Gastrocnemius medialis (tissue), 4 donors: ENCODE data around the gene ARHGAP22. TPM values are rescaled to one million over a fixed set of nuclear protein-coding genes. Genes with fewer than 3 reads are reported as not detected.
A peak's percentile ranks its signal among the peaks of the same experiment; 100 is the strongest.

Experiments used
- ATAC-seq, 2 donors: fragments of 150-250 bp; one replicate each; pipeline ENCODE4 v1.9.1; 2016
- DNase-seq, 2 donors: peaks; one replicate each; pipeline ENCODE4 v3.0.0-alpha.2; 2019
- H3K27ac ChIP-seq, 4 donors: fragments of 200-600 bp; sonication (generic); 1 replicate in 1 of 4; 2 replicates in 3 of 4; pipeline ENCODE4 v1.5.1; 2016 to 2018; ENCODE audit warnings: mild to moderate bottlenecking in 2 of 4, moderate library complexity in 1 of 4
- H3K27me3 ChIP-seq, 3 donors: fragments of 200-600 bp; sonication (generic) in 2 of 3; 1 replicate in 1 of 3; 2 replicates in 2 of 3; pipeline versions ENCODE4 v1.5.1 to v1.6.0; 2016 to 2019; ENCODE audit warnings: mild to moderate bottlenecking in 1 of 3, moderate library complexity in 1 of 3
- H3K36me3 ChIP-seq, 2 donors: fragments of 200-600 bp; sonication (generic) in 1 of 2; one replicate each; pipeline ENCODE4 v1.5.1; 2017 to 2018
- H3K4me1 ChIP-seq, 2 donors: fragments of 200-600 bp; sonication (generic) in 1 of 2; one replicate each; pipeline ENCODE4 v1.5.1; 2016 to 2017; ENCODE audit warnings: mild to moderate bottlenecking in 2 of 2
- H3K4me3 ChIP-seq, 4 donors: fragments of 200-600 bp; sonication (generic) in 3 of 4; 1 replicate in 1 of 4; 2 replicates in 3 of 4; pipeline ENCODE4 v1.5.1; 2016 to 2019; ENCODE audit warnings: mild to moderate bottlenecking in 2 of 4
- H3K9me3 ChIP-seq, 3 donors: fragments of 200-600 bp; sonication (generic) in 2 of 3; 1 replicate in 1 of 3; 2 replicates in 2 of 3; pipeline ENCODE4 v1.5.1; 2016 to 2019
- CTCF ChIP-seq, 5 experiments: fragments of 450-650 bp in 3 of 5; fragments of 200-600 bp in 2 of 5; sonication (generic) in 2 of 5; IDR thresholded peaks in 4 of 5; conservative IDR thresholded peaks in 1 of 5; 1 replicate in 4 of 5; 2 replicates in 1 of 5; pipeline ENCODE4 v1.5.1; 2016 to 2019; ENCODE audit warnings: antibody characterized with exemption in 5 of 5, mild to moderate bottlenecking in 3 of 5, moderate library complexity in 3 of 5
- POLR2A ChIP-seq, 2 donors: fragments of 450-650 bp; IDR thresholded peaks; one replicate each; pipeline ENCODE4 v1.6.1; 2017; ENCODE audit warnings: antibody characterized with exemption in 2 of 2, mild to moderate bottlenecking in 2 of 2, moderate library complexity in 2 of 2
- in situ Hi-C, 4 donors: fragments of 200-750 bp; cut with MboI; loops; one replicate each; pipeline versions ENCODE4 v1.15.0 to v1.8.0; 2017; ENCODE audit warnings: low sequenced_read_pairs in 4 of 4
- intact Hi-C: fragments of 100-400 bp; cut with DNase I; formaldehyde crosslinking; loops from one replicate; pipeline ENCODE4 v1.15.1; 2023; ENCODE audit warnings: low total_unique reads
- total RNA-seq, 4 donors: library from RNA; depleted of rRNA; stranded (reverse); fragments of >200 nt; gene quantifications; one replicate each; pipeline versions ENCODE4 v1.1.0 to v1.2.3, GENCODE V29; 2016

The ARHGAP22 gene
- total RNA-seq, 4 donors from 2014 or later: 0.69 to 0.92 (median 0.72) TPM; not detected in 1

GRCh38 chr10:48399056-48399541 lies 205.8 kb downstream of the ARHGAP22 start:
- in situ Hi-C loops (no loop called here), intact Hi-C loops (no loop called here)
- H3K4me3 ChIP-seq: no peak overlapping the region
- peak overlapping the region in 3 of 4 donors; percentile 5 to 45 (median 17) for H3K27ac ChIP-seq
- ATAC-seq (peak; percentile 82 to 88), DNase-seq (peak in 1 of 2 donors; percentile 14)
- H3K27me3 ChIP-seq: no peaks in the 10 kb centered on the region
- peaks cover 27 to 30% of the 10 kb centered on the region in 2 donors for H3K4me1 ChIP-seq
- TF ChIP-seq POLR2A (IDR thresholded peaks at IDR 0.05) (no peak), CTCF (IDR thresholded peaks at IDR 0.05 in 4 of 5, conservative IDR thresholded peaks at IDR 0.05 in 1 of 5) (no peak)
- H3K36me3 ChIP-seq: no peaks in the 10 kb centered on the region
- H3K9me3 ChIP-seq: no peaks in the 10 kb centered on the region

- in situ Hi-C loops (no loop called here), intact Hi-C loops (no loop called here)
- peaks cover 27 to 30% of the 10 kb centered on the region in 2 donors for H3K4me1 ChIP-seq
- H3K27me3 ChIP-seq: no peaks in the 10 kb centered on the region
- no peaks in the 10 kb centered on the region for H3K36me3 ChIP-seq
- no peak overlapping the region for H3K27ac ChIP-seq
- no peaks in the 10 kb centered on the region for H3K9me3 ChIP-seq
- DNase-seq (no peak), ATAC-seq (no peak)
- H3K4me3 ChIP-seq: no peak overlapping the region
- TF ChIP-seq CTCF (IDR thresholded peaks at IDR 0.05 in 4 of 5, conservative IDR thresholded peaks at IDR 0.05 in 1 of 5) (no peak), POLR2A (IDR thresholded peaks at IDR 0.05) (no peak)
Observed at GRCh38 chr10:48398261-48398660, 206.6 kb downstream of the ARHGAP22 start.

Other genes starting within 250 kb of the ARHGAP22 start
- under 1 TPM; 0.29 to 0.94 (median 0.59) TPM for gene WDFY4, start 79.8 kb upstream of the ARHGAP22 start, total RNA-seq